ENCODE results near the gene INTS14. TPM values are rescaled to one million over a fixed set of nuclear protein-coding genes. Genes with fewer than 3 reads are reported as not detected.

Gene INTS14
- total and polyA plus RNA-seq, 10 donors: 17.2 to 71.3 (median 38.9) TPM

- intact Hi-C loops (cut with DNase I; ENCODE audit: low total_unique reads): no loop called here
- Histone ChIP-seq H3K4me1 (peaks cover 18 to 52% (median 33%) of the 10 kb centered on the region in 6 donors), H3K9me3 (no peaks in the 10 kb centered on the region), H3K27me3 (replicated peaks in 1 of 7) (no peaks in the 10 kb centered on the region), H3K4me3 (no peak overlapping the region), H3K36me3 (no peaks in the 10 kb centered on the region), H3K27ac (peak overlapping the region in 5 of 8 donors; percentile 4 to 95 (median 94))
- 67 to 77% (median 75%) methylated on average over 6 of the region's 6 CpGs for WGBS, 5 donors
- no peak for TF ChIP-seq POLR2AphosphoS5 (IDR thresholded peaks at IDR 0.05)
- no peak for DNase-seq
Measured at GRCh38 chr15:65612949-65613744, 2.2 kb upstream of the INTS14 start.

- TF ChIP-seq POLR2A (IDR thresholded peaks at IDR 0.05) (no peak), POLR2AphosphoS5 (IDR thresholded peaks at IDR 0.05) (no peak), CTCF (IDR thresholded peaks at IDR 0.05 in 8 of 11, conservative IDR thresholded peaks at IDR 0.05 in 3 of 11) (no peak)
- peak overlapping the region; percentile 90 to 95 (median 93) for H3K27ac ChIP-seq
- intact Hi-C loops (cut with DNase I; ENCODE audit: low total_unique reads): no loop called here
Measured at GRCh38 chr15:65612616-65612946, 1.6 kb upstream of the INTS14 start.

GRCh38 chr15:65611888-65612615, 1.1 kb upstream of the INTS14 start:
- no peak for TF ChIP-seq CTCF (IDR thresholded peaks at IDR 0.05 in 8 of 11, conservative IDR thresholded peaks at IDR 0.05 in 3 of 11)
- no peak for TF ChIP-seq POLR2A (IDR thresholded peaks at IDR 0.05)
- no peak for TF ChIP-seq POLR2AphosphoS5 (IDR thresholded peaks at IDR 0.05)
- Histone ChIP-seq H3K4me1 (peaks cover 18 to 63% (median 36%) of the 10 kb centered on the region in 6 donors), H3K4me3 (peak overlapping the region; percentile 44 to 93 (median 81)), H3K27me3 (replicated peaks in 1 of 7) (no peaks in the 10 kb centered on the region), H3K27ac (peak overlapping the region; percentile 90 to 95 (median 93)), H3K9me3 (no peaks in the 10 kb centered on the region), H3K36me3 (peaks cover 0 to 2% (median 0%) of the 10 kb centered on the region in 6 donors)
- WGBS, 5 donors: 70 to 83% (median 75%) methylated on average over 5 of the region's 5 CpGs
- intact Hi-C loops (cut with DNase I; ENCODE audit: low total_unique reads): no loop called here
- no peak for DNase-seq

More at GRCh38 chr15:65612616-65612946, 1.6 kb upstream of the INTS14 start:
- Histone ChIP-seq H3K9me3 (no peaks in the 10 kb centered on the region), H3K4me1 (peaks cover 18 to 58% (median 36%) of the 10 kb centered on the region in 6 donors), H3K36me3 (no peaks in the 10 kb centered on the region), H3K27me3 (replicated peaks in 1 of 7) (no peaks in the 10 kb centered on the region), H3K4me3 (peak overlapping the region in 1 of 8 donors; percentile 87)
- 68 to 81% (median 74%) methylated on average over 2 of the region's 2 CpGs for WGBS, 5 donors
- DNase-seq: no peak

GRCh38 chr15:65603559-65603958, 7.4 kb downstream of the INTS14 start:
- H3K9me3 ChIP-seq: no peaks in the 10 kb centered on the region
- H3K4me3 ChIP-seq: no peak overlapping the region
- intact Hi-C loops (cut with DNase I; ENCODE audit: low total_unique reads): no loop called here
- H3K36me3 ChIP-seq: peaks cover 0 to 80% (median 48%) of the 10 kb centered on the region in 6 donors
- H3K27me3 ChIP-seq (replicated peaks in 1 of 7): no peaks in the 10 kb centered on the region
- no peak for DNase-seq
- peaks cover 0 to 17% (median 2%) of the 10 kb centered on the region in 6 donors for H3K4me1 ChIP-seq
- WGBS, 5 donors: 98 to 100% (median 100%) methylated on average over 1 of the region's 1 CpG
- no peak overlapping the region for H3K27ac ChIP-seq
- TF ChIP-seq CTCF (IDR thresholded peaks at IDR 0.05 in 8 of 11, conservative IDR thresholded peaks at IDR 0.05 in 3 of 11) (no peak), POLR2A (IDR thresholded peaks at IDR 0.05) (no peak), POLR2AphosphoS5 (IDR thresholded peaks at IDR 0.05) (no peak)

All from spleen (tissue), 11 donors.